ENCODE measurements around the gene GYS1.

GRCh38 chr19:48946463-48947257, 46.4 kb downstream of the GYS1 start:
- TF ChIP-seq CTCF (IDR thresholded peaks at IDR 0.05; ENCODE audit: poor library complexity, severe bottlenecking) (no peak), TAF1 (IDR thresholded peaks at IDR 0.05; ENCODE audit: low read depth) (no peak), EP300 (conservative IDR thresholded peaks at IDR 0.05; ENCODE audit: poor library complexity, severe bottlenecking) (no peak), EZH2 (IDR thresholded peaks at IDR 0.05; ENCODE audit: borderline replicate concordance, insufficient read depth, low read length, poor library complexity, severe bottlenecking) (no peak), REST (IDR thresholded peaks at IDR 0.05; ENCODE audit: borderline replicate concordance) (no peak), SMC3 (conservative IDR thresholded peaks at IDR 0.05; ENCODE audit: poor library complexity) (no peak)
